Esophagus squamous epithelium (tissue), 5 donors: ENCODE results near the gene COL28A1. TPM values are rescaled to one million over a fixed set of nuclear protein-coding genes. Genes with fewer than 3 reads are reported as not detected.

Source experiments
- DNase-seq: peaks from one replicate; lab custom pipeline; 2025; lab: John Stamatoyannopoulos, UW
- H3K27ac ChIP-seq, 4 donors: fragments of 200-600 bp; sonication (generic); one replicate each; pipeline ENCODE4 v1.5.1; 2016 to 2019; ENCODE audit warnings: mild to moderate bottlenecking in 1 of 4
- H3K27me3 ChIP-seq, 4 donors: fragments of 200-600 bp; sonication (generic); 1 replicate in 3 of 4; 2 replicates in 1 of 4; pipeline versions ENCODE4 v1.5.1 to v1.6.0; 2017 to 2021; ENCODE audit warnings: antibody characterized with exemption in 1 of 4
- H3K36me3 ChIP-seq, 3 donors: fragments of 200-600 bp; sonication (generic); one replicate each; pipeline ENCODE4 v1.5.1; 2016 to 2019
- H3K4me1 ChIP-seq, 3 donors: fragments of 200-600 bp; sonication (generic); one replicate each; pipeline ENCODE4 v1.5.1; 2017 to 2019
- H3K4me3 ChIP-seq, 4 donors: fragments of 200-600 bp; sonication (generic); 1 replicate in 3 of 4; 2 replicates in 1 of 4; pipeline ENCODE4 v1.5.1; 2016 to 2019; ENCODE audit warnings: mild to moderate bottlenecking in 2 of 4, moderate library complexity in 1 of 4
- H3K9me3 ChIP-seq, 3 donors: fragments of 200-600 bp; sonication (generic); one replicate each; pipeline ENCODE4 v1.5.1; 2016 to 2019
- POLR2A ChIP-seq, 4 donors: fragments of 450-650 bp; IDR thresholded peaks; one replicate each; pipeline ENCODE4 v1.6.1; 2017; ENCODE audit warnings: antibody characterized with exemption in 4 of 4, mild to moderate bottlenecking in 4 of 4, moderate library complexity in 3 of 4
- WGBS, 2 donors: methylation state at CpG; one replicate each; pipeline ENCODE4 v1.1.5; 2018; 5-methylcytosine and 5-hydroxymethylcytosine counted together
- intact Hi-C: fragments of 100-400 bp; cut with DNase I; formaldehyde crosslinking; loops from one replicate; pipeline ENCODE4 v1.15.0; 2022
- total RNA-seq, 4 donors: library from RNA; depleted of rRNA; stranded (reverse); fragments of >200 nt; gene quantifications; one replicate each; pipeline ENCODE4 v1.1.0, GENCODE V29; 2016
- TF ChIP-seq, protein P1 (sequence below), 6 experiments: fragments of 450-650 bp in 4 of 6; fragments of 200-600 bp in 2 of 6; sonication (generic) in 2 of 6; IDR thresholded peaks; one replicate each; pipeline ENCODE4 v1.5.1; 2016 to 2019; ENCODE audit warnings: antibody characterized with exemption in 6 of 6, mild to moderate bottlenecking in 4 of 6, moderate library complexity in 4 of 6
- donor health status: DM: yes; HTN: yes; CAD: no.

COL28A1 gene
- total RNA-seq, 4 donors from 2014 or later: 0.11 to 3.1 (median 0.40) TPM

DNA sequence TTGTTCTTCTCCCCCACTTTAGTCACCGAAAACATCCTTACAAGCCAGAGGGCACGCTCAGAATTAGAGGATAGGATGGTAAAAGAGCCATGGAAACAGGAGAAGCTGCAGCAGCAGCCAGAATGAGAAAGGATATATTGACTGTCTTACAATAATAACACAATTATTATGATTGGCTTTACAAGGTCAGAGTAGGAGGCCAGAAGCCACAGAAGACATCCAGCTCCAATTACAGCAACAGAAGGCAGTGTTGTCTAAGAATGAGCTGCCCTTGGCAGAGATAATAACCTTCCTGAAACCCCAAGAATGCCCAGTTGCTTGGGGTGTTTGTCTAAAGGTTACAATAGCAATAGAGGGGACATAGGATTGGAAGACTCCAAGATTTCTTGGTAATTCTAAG lies 184.5 kb downstream of the COL28A1 start:
- intact Hi-C loops: no loop called here
- 39 to 63% methylated on average over 2 of the region's 2 CpGs for WGBS, 2 donors
- no peaks in the 10 kb centered on the region for H3K9me3 ChIP-seq
- no peaks in the 10 kb centered on the region for H3K36me3 ChIP-seq
- no peaks in the 10 kb centered on the region for H3K27me3 ChIP-seq
- no peak overlapping the region for H3K27ac ChIP-seq
- TF ChIP-seq POLR2A (IDR thresholded peaks at IDR 0.05): no peak
- TF ChIP-seq, protein P1, sequence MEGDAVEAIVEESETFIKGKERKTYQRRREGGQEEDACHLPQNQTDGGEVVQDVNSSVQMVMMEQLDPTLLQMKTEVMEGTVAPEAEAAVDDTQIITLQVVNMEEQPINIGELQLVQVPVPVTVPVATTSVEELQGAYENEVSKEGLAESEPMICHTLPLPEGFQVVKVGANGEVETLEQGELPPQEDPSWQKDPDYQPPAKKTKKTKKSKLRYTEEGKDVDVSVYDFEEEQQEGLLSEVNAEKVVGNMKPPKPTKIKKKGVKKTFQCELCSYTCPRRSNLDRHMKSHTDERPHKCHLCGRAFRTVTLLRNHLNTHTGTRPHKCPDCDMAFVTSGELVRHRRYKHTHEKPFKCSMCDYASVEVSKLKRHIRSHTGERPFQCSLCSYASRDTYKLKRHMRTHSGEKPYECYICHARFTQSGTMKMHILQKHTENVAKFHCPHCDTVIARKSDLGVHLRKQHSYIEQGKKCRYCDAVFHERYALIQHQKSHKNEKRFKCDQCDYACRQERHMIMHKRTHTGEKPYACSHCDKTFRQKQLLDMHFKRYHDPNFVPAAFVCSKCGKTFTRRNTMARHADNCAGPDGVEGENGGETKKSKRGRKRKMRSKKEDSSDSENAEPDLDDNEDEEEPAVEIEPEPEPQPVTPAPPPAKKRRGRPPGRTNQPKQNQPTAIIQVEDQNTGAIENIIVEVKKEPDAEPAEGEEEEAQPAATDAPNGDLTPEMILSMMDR (IDR thresholded peaks at IDR 0.05): no peak
- no peak overlapping the region for H3K4me3 ChIP-seq
- no peak for DNase-seq
- peaks cover 0 to 26% (median 0%) of the 10 kb centered on the region in 3 donors for H3K4me1 ChIP-seq

DNA sequence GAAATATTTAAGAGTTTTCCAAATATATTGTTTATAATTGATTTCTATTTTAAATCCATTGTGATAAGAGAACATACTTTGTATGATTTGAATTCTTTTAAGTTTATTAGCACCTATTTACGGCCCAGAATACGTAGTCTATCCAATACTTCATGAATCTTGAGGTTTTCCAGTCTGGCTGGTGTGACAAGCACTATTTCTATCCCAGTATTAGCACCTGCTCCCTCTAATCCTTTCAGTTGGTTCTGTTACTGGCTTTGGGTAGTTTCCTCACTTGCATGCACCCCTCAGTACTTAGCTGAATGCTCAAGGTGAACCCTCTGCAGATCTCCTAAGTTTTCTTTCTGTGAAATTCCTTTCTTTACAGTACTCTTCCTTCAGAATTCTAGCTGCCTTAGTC lies 186.5 kb downstream of the COL28A1 start:
- no peak for DNase-seq
- intact Hi-C loops: no loop called here
- no peak for TF ChIP-seq POLR2A (IDR thresholded peaks at IDR 0.05)
- TF ChIP-seq, protein P1 (IDR thresholded peaks at IDR 0.05): no peak
- Histone ChIP-seq H3K4me1 (peaks cover 0 to 14% (median 0%) of the 10 kb centered on the region in 3 donors), H3K4me3 (no peak overlapping the region), H3K9me3 (no peaks in the 10 kb centered on the region), H3K36me3 (no peaks in the 10 kb centered on the region), H3K27ac (no peak overlapping the region), H3K27me3 (no peaks in the 10 kb centered on the region)
- WGBS, 2 donors: 91 to 100% methylated on average over 2 of the region's 2 CpGs

DNA sequence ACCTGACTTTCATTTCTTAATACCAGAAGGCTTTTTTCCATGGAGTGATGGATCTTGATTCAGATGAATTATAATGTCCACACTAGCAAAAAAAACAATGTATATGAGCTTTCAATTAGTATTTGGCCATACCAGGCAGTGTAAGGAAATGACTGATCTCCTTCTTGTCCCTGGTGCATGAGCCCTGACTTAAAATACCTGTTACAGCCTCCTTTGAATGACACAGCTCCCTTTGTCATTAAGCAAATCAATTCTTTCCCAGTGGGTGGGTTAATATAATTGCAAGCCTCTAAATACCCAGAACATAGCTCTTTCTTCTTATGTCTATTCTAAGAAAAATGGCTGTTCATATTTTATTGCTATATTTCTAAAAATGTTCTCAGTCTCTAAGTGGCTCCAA lies 188.6 kb downstream of the COL28A1 start:
- no peak for DNase-seq
- H3K27me3 ChIP-seq: no peaks in the 10 kb centered on the region
- H3K4me3 ChIP-seq: no peak overlapping the region
- no peaks in the 10 kb centered on the region for H3K36me3 ChIP-seq
- intact Hi-C loops: no loop called here
- TF ChIP-seq, protein P1 (IDR thresholded peaks at IDR 0.05): no peak
- no peak for TF ChIP-seq POLR2A (IDR thresholded peaks at IDR 0.05)
- H3K4me1 ChIP-seq: no peaks in the 10 kb centered on the region
- H3K9me3 ChIP-seq: no peaks in the 10 kb centered on the region
- no peak overlapping the region for H3K27ac ChIP-seq

DNA sequence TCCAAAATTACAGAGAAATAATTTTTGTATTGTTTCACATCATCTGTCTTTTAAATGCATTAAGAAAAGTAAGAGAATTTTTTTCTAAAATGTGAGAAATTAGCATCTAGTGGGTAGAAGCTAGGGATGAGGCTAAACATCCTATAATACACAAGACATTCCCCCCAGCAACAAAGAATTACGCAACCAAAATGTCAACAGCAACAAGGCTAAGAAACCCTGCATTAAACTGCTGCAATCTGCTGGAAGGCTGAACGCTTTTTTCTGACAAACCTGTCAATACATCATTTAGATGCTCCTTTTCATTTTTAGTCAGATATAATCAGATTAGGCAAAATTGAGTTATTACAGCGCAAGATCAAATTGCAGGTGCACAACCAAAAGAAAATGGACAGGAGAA lies 191.1 kb downstream of the COL28A1 start:
- Histone ChIP-seq H3K4me1 (no peaks in the 10 kb centered on the region), H3K36me3 (no peaks in the 10 kb centered on the region), H3K9me3 (no peaks in the 10 kb centered on the region), H3K27ac (no peak overlapping the region), H3K27me3 (no peaks in the 10 kb centered on the region), H3K4me3 (no peak overlapping the region)
- DNase-seq: no peak
- intact Hi-C loops: no loop called here
- TF ChIP-seq, protein P1 (IDR thresholded peaks at IDR 0.05): no peak
- no peak for TF ChIP-seq POLR2A (IDR thresholded peaks at IDR 0.05)
- WGBS, 2 donors: 88 to 89% methylated on average over 3 of the region's 3 CpGs

DNA sequence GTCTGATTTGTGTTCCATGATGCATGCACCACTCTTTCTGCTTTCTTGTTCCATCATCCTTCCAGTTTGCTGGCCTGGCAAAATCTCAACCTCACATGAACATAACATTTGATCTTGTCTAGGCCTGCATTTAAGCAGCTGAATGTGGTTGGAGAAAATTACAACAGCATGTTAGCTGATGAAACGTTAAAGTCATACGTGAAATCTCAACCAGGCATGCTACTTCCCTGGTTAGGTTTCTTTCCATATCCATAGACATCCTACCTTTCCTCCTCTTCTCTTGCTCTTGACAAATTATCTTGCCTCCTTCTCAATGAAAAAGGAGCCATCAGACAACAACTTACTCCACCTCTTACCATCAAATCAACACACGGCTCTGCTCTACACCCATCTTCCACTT lies 199.8 kb downstream of the COL28A1 start:
- no peaks in the 10 kb centered on the region for H3K36me3 ChIP-seq
- 45 to 59% methylated on average over 3 of the region's 3 CpGs for WGBS, 2 donors
- no peaks in the 10 kb centered on the region for H3K9me3 ChIP-seq
- peaks cover 5 to 27% (median 9%) of the 10 kb centered on the region in 3 donors for H3K4me1 ChIP-seq
- intact Hi-C loops: no loop called here
- no peak overlapping the region for H3K27ac ChIP-seq
- TF ChIP-seq, protein P1 (IDR thresholded peaks at IDR 0.05): no peak
- TF ChIP-seq POLR2A (IDR thresholded peaks at IDR 0.05): no peak
- no peak overlapping the region for H3K4me3 ChIP-seq
- H3K27me3 ChIP-seq: no peaks in the 10 kb centered on the region
- DNase-seq: no peak
